Large intestine (tissue), 3 donors: ENCODE results near the gene ZNF491. TPM values are rescaled to one million over a fixed set of nuclear protein-coding genes. Genes with fewer than 3 reads are reported as not detected.
"Not testable (repeated sequence)": the region's sequence is repeated elsewhere in the genome, so short reads cannot be mapped to it uniquely, and the experiment has no call there.

ENCODE experiments used
- DNase-seq, 2 donors: peaks; one replicate each; pipeline versions ENCODE4 v3.0.0 to v3.0.0-alpha.2; 2013
- H3K27ac ChIP-seq: one replicate; pipeline ENCODE4 v1.5.1; 2013; ENCODE audit warnings: low read length
- H3K27me3 ChIP-seq: 2 replicates; pipeline ENCODE4 v1.6.1; 2013; ENCODE audit warnings: low read length; ENCODE audit not compliant: control insufficient read depth, insufficient read depth
- H3K36me3 ChIP-seq: 2 replicates; pipeline ENCODE4 v1.6.1; 2013; ENCODE audit warnings: low read length; ENCODE audit not compliant: control insufficient read depth, insufficient read depth
- H3K4me1 ChIP-seq: one replicate; pipeline ENCODE4 v1.6.1; 2013; ENCODE audit warnings: low read length; ENCODE audit not compliant: control insufficient read depth, insufficient read depth
- H3K4me3 ChIP-seq: one replicate; pipeline ENCODE4 v1.5.1; 2013; ENCODE audit warnings: low read length
- H3K9me3 ChIP-seq: one replicate; pipeline ENCODE4 v1.6.1; 2013; ENCODE audit warnings: mild to moderate bottlenecking, low read depth, low read length, moderate library complexity; ENCODE audit not compliant: control insufficient read depth
- WGBS: methylation state at CpG from one replicate; pipeline ENCODE4 v1.1.5; 2013; ENCODE audit warnings: low lambda C conversion rate; ENCODE audit not compliant: insufficient coverage; 5-methylcytosine and 5-hydroxymethylcytosine counted together
- polyA plus RNA-seq: library from polyadenylated mRNA; unstranded; fragments of 120-200 nt; gene quantifications from one replicate; pipeline ENCODE4 v1.2.1, GENCODE V29; 2013

Gene ZNF491
- polyA plus RNA-seq, 1 donor: 2.4 TPM

GRCh38 chr19:11767633-11768133, 30.6 kb upstream of the ZNF491 start:
- Histone ChIP-seq H3K4me1 (peaks cover 11% of the 10 kb centered on the region), H3K36me3 (no peaks in the 10 kb centered on the region), H3K9me3 (peaks cover 8% of the 10 kb centered on the region), H3K4me3 (peak overlapping the region; percentile 78), H3K27me3 (no peaks in the 10 kb centered on the region), H3K27ac (peak overlapping the region; percentile 89)
- no CpG with 5 or more reads among the region's 20 CpGs for WGBS
- DNase-seq: peak; percentile 66 to 83

- no peak overlapping the region for H3K27ac ChIP-seq
- no peaks in the 10 kb centered on the region for H3K36me3 ChIP-seq
- H3K4me1 ChIP-seq: peaks cover 11% of the 10 kb centered on the region
- H3K27me3 ChIP-seq: no peaks in the 10 kb centered on the region
- H3K4me3 ChIP-seq: no peak overlapping the region
- no CpG with 5 or more reads among the region's 4 CpGs for WGBS
- peaks cover 11% of the 10 kb centered on the region for H3K9me3 ChIP-seq
- DNase-seq: no peak
Observed at GRCh38 chr19:11769995-11770394, 28.3 kb upstream of the ZNF491 start.

- Histone ChIP-seq H3K9me3 (peaks cover 24% of the 10 kb centered on the region), H3K4me1 (peaks cover 11% of the 10 kb centered on the region)
- WGBS: no CpG with 5 or more reads among the region's 11 CpGs
- H3K27me3 ChIP-seq, DNase-seq, H3K27ac ChIP-seq, H3K4me3 ChIP-seq, H3K36me3 ChIP-seq: not testable (repeated sequence)
Observed at GRCh38 chr19:11771520-11771919, 26.8 kb upstream of the ZNF491 start.

- DNase-seq, H3K27me3 ChIP-seq, H3K4me1 ChIP-seq, H3K4me3 ChIP-seq, H3K27ac ChIP-seq: not testable (repeated sequence)
- Histone ChIP-seq H3K36me3 (peaks cover 36% of the 10 kb centered on the region), H3K9me3 (peaks cover 32% of the 10 kb centered on the region)
- WGBS: no CpG with 5 or more reads among the region's 11 CpGs
Observed at GRCh38 chr19:11776669-11777068, 21.7 kb upstream of the ZNF491 start.

- Histone ChIP-seq H3K9me3 (peaks cover 37% of the 10 kb centered on the region), H3K36me3 (peaks cover 36% of the 10 kb centered on the region), H3K4me3 (no peak overlapping the region), H3K27me3 (no peaks in the 10 kb centered on the region), H3K27ac (no peak overlapping the region), H3K4me1 (no peaks in the 10 kb centered on the region)
- no peak for DNase-seq
- WGBS: 100% methylated on average over 2 of the region's 7 CpGs
Observed at GRCh38 chr19:11780431-11781020, 17.8 kb upstream of the ZNF491 start.

- Histone ChIP-seq H3K27ac (no peak overlapping the region), H3K36me3 (peaks cover 36% of the 10 kb centered on the region), H3K4me1 (no peaks in the 10 kb centered on the region), H3K4me3 (no peak overlapping the region), H3K27me3 (no peaks in the 10 kb centered on the region), H3K9me3 (peaks cover 37% of the 10 kb centered on the region)
- 100% methylated on average over 1 of the region's 5 CpGs for WGBS
- no peak for DNase-seq
Observed at GRCh38 chr19:11781295-11782057, 16.8 kb upstream of the ZNF491 start.

GRCh38 chr19:11783767-11784166, 14.6 kb upstream of the ZNF491 start:
- Histone ChIP-seq H3K4me3 (no peak overlapping the region), H3K4me1 (no peaks in the 10 kb centered on the region), H3K9me3 (peaks cover 34% of the 10 kb centered on the region), H3K27ac (no peak overlapping the region), H3K27me3 (no peaks in the 10 kb centered on the region), H3K36me3 (peaks cover 27% of the 10 kb centered on the region)
- DNase-seq: no peak
- no CpG with 5 or more reads among the region's 1 CpG for WGBS

- WGBS: no CpG with 5 or more reads among the region's 3 CpGs
- peaks cover 34% of the 10 kb centered on the region for H3K9me3 ChIP-seq
- no peak for DNase-seq
- no peaks in the 10 kb centered on the region for H3K4me1 ChIP-seq
- H3K27ac ChIP-seq: no peak overlapping the region
- H3K27me3 ChIP-seq: no peaks in the 10 kb centered on the region
- no peak overlapping the region for H3K4me3 ChIP-seq
- peaks cover 21% of the 10 kb centered on the region for H3K36me3 ChIP-seq
Observed at GRCh38 chr19:11784356-11784755, 14.0 kb upstream of the ZNF491 start.

GRCh38 chr19:11787536-11787935, 10.8 kb upstream of the ZNF491 start:
- DNase-seq: no peak
- H3K27me3 ChIP-seq: no peaks in the 10 kb centered on the region
- 100% methylated on average over 1 of the region's 3 CpGs for WGBS
- peaks cover 35% of the 10 kb centered on the region for H3K9me3 ChIP-seq
- no peak overlapping the region for H3K27ac ChIP-seq
- H3K36me3 ChIP-seq: no peaks in the 10 kb centered on the region
- no peak overlapping the region for H3K4me3 ChIP-seq
- H3K4me1 ChIP-seq: no peaks in the 10 kb centered on the region

- Histone ChIP-seq H3K27me3 (no peaks in the 10 kb centered on the region), H3K27ac (no peak overlapping the region), H3K9me3 (peaks cover 16% of the 10 kb centered on the region), H3K36me3 (no peaks in the 10 kb centered on the region), H3K4me1 (peaks cover 8% of the 10 kb centered on the region), H3K4me3 (no peak overlapping the region)
- DNase-seq: no peak
Observed at GRCh38 chr19:11792942-11793341, 5.4 kb upstream of the ZNF491 start.
